IPS DF 4.7 (cell line): ENCODE measurements around the gene SLC32A1.

ENCODE experiments used
- DNase-seq: peaks from one replicate; pipeline ENCODE4 v3.0.0-alpha.2; 2013; ENCODE audit warnings: low spot score; ENCODE audit errors: extremely low read depth

Gene SLC32A1

GRCh38 chr20:38751360-38751976 lies 27.2 kb downstream of the SLC32A1 start:
- no peak for DNase-seq

- DNase-seq, result no peak
These were observed 27.7 kb downstream of the SLC32A1 start for GRCh38 chr20:38752029-38752428.

DNA sequence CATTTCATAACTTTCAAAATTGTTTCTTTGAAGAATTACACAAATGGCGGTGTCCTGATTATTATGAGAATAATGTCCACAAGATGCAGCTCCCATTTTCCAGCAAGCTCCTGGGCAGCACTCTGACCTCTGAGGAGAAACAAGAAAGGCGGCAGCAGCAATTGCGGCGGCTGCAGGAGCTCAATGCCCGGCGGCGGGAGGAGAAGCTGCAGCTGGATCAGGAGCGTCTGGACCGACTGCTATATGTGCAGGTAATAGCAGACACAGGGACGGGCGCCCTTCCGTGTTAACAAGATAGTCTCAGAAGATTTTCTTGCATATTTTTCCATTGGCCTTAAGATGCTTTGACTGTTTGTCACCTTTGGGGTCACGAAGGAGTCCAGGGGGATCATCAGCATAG lies 30.6 kb downstream of the SLC32A1 start:
- DNase-seq, result no peak

DNA sequence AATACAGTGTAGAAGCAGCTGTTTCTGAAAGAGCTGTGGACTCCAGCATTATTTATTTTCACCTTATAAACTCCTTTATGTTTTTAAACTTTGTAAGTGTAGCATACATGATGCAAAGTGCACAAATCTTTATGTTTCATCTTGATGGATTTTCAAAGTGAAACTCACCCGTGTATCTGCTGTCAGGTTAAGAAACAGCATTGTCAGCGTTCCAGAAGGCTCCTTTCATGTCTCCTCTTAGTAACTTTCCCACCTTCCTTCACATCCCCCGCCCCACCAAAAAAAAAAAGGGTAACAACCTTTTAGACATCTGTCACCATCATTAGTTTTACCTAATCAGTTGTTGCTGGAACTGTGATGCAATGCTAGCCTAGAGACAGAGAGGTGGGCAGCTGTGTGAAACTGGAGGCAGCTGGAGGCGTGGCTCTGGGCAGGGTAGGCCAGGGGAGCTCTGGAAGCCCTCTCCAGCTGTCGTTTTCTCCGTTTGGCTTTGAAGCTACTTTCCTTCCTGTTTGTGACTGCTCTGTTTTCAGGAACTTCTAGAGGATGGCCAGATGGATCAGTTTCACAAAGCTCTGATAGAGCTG lies 31.1 kb downstream of the SLC32A1 start:
- DNase-seq, result no peak

DNA sequence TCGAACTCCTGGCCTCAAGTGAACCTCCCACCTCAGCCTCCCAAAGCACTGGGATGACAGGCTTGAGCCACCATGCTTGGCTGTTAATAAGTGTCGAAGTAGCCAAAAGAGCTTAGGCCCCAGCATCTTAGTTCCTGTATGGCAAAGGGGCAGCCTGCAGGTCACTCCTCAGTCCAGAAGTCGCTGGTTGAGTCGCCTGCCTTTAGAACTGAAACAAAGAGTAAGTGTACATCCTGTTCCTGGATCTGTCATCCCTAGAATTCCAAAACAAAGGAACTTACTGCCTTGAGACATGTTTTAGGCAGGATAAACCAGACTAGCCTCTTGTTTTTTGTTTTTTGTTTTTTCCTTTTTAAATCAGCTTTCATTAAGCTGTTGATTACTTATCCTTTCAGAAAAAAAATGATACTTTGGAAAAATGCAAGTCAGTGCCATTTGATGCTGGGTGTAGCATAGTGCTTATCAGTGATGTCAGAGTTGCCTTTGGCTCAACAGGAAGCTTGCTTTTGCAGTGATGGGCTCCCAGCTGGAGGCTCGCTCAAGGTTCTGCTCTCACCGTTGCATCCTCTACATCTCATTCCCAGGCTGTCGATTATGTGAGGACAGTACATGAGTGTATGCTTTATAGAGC lies 33.0 kb downstream of the SLC32A1 start:
- no peak for DNase-seq

- DNase-seq, result no peak
These were observed 34.8 kb downstream of the SLC32A1 start for GRCh38 chr20:38759106-38759505.

DNA sequence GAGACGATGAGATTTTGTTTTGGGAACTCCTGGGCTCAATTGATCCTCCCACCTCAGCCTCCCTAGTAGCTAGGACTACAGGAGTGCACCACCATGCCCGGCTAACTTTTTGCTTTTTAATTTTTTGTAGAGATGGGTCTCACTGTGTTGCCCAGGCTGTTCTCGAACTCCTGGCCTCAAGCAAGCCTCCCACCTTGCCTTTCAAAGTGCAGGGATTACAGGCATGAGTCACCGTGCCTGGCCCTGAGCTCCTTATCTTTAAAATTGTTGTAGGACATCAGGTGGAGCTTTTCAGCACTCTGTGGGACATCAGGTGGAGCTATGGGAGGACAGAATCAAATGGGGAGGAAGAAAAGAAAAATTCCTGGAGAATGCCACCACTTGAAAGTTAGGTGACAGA lies 36.7 kb downstream of the SLC32A1 start:
- no peak for DNase-seq

DNA sequence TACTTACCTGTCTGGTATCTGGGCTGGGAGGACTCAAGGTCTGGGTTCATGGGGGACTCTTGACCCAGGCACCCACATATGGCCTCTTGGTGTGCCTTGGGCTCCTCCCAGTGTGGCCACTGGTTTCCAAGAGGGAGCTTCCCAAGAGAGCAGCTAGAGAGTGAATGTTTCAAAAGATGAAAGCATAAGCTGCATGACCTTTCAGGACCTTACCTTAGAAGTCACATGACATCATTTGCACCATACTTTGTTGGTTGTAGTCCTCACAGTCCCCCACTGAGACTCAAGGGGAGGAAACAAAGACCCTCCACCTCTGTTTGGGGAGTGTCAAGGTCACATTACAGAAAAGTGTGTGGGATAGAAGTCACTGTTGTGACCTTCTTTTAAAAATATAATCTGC lies 37.9 kb downstream of the SLC32A1 start:
- no peak for DNase-seq

GRCh38 chr20:38763616-38764015 lies 39.3 kb downstream of the SLC32A1 start:
- no peak for DNase-seq

DNA sequence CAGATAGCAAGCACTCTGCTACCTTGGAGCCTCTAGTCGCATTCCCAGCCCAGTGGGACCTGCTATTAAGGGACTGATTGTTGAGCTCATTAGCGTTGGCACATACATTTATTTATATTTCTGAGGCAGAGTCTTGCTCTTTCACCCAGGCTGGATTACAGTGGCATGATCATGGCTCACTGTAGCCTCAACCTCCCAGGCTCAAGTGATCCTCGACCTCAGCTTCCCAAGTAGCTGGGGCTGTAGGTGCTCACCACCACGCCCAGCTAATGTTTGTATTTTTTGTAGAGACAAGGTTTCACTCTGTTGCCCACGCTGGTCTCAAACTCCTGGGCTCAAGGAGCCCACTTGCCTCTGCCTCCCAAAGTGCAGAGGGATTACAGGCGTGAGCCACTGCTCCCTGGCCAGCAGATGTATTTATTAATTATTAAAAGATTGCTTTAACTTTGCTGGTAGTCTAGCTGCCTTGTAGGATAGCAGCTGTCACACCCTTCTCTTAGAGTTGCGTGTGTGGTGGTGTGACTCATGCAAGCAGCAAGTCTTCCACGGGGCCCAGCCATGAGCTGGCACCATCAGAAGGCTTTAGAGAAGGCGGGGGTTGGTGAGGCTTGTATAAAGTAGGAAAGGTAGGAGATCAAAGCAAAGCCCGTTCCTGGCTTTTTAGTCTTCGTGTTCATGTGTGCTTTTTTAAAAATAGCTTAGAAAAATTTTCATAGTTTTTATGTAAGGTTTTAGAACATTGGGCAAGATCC lies 40.5 kb downstream of the SLC32A1 start:
- no peak for DNase-seq

DNA sequence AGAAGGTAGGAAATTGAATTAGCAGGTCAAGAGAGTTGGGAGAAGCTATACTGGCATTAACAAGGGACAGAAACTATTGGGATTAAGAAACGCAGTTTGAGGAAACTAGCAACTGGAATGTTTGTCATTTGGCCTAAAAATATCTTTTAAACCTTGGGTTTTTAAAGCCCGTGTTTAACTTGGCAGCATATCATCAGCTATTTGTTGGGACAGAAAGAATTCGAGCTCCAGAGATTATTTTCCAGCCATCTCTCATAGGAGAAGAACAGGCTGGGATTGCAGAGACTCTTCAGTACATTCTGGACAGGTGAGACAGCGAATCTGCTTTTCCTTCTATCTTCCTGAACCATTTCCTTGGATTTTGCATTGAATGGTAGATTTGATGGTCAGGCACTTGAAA lies 41.8 kb downstream of the SLC32A1 start:
- no peak for DNase-seq

- DNase-seq, result no peak
These were observed 45.4 kb downstream of the SLC32A1 start for GRCh38 chr20:38769376-38770295.

DNA sequence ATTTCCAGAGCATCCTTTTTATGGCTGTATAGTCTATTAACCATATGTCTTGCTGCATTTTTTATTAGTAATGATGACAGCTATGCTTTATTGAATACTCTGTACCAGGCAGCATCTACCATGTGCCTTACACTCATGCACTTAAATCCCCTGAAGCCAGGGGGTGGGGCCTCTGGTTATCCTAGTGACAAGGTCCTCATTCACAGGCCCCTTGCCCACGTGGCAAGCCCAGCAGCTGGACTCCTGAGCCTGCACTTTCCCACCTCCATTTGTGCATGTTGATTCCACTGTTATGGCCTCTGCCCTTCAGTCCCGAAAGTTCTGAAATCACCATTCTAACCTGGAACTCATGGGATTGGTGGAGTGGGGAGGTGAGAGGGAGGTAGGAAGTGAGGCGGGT lies 46.3 kb downstream of the SLC32A1 start:
- DNase-seq, result no peak

- no peak for DNase-seq
These were observed 46.7 kb downstream of the SLC32A1 start for GRCh38 chr20:38770970-38771369.

DNA sequence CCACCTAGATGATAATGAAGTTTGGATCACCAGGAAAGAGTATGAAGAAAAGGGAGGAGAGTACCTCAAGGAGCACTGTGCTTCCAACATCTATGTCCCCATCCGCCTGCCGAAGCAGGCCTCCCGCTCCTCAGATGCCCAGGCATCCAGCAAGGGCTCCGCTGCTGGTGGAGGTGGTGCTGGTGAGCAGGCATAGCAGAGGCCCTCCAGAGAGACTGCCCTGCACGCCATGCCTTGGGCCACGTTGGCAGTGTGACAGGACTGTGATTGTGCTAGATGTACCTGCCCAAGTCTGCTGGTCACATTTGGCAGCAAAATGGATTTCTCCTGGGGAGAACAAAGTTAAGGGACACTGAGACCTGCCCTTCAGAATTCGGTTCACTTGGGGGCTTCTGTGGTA lies 47.3 kb downstream of the SLC32A1 start:
- no peak for DNase-seq

DNA sequence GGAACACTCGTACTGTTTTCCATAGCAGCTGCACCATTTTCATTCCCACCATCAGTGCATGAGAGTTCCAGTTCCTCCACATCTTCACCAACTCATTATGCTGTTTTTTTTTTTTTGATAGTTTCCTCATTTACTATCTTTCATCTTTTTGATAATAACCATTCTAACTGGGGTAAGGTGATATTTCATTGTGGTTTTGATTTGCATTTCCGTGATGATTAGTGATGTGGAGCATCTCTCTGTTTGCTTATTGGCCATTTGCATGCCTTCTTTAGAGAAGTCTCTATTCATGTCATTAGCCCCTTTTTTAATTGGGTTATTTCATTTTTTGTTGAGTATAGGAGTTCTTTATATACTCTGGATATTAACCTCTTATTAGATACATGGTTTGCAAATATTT lies 49.9 kb downstream of the SLC32A1 start:
- DNase-seq, result no peak

DNA sequence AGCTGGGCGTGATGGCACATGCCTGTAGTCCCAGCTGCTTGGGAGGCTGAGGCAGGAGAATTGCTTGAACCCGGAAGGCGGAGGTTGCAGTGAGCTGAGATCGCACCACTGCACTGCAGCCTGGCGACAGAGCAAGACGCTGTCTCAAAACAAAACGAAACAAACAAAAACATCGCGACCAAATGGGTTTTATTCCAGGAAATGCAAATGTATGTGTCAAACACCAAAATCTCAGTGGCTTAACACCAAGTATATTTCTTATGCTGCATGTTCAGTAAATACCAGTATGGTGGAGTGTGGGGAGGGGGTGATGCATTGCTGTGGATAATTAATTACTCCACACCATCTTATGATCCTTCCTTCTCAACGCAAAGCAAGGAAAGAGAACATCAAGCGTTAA lies 52.1 kb downstream of the SLC32A1 start:
- no peak for DNase-seq
